ENCODE measurements around the gene PRKAG2. TPM values are rescaled to one million over a fixed set of nuclear protein-coding genes. Genes with fewer than 3 reads are reported as not detected.

Gene PRKAG2
- total RNA-seq, 1 donor from 2014 or later, result 14.2 TPM

DNA sequence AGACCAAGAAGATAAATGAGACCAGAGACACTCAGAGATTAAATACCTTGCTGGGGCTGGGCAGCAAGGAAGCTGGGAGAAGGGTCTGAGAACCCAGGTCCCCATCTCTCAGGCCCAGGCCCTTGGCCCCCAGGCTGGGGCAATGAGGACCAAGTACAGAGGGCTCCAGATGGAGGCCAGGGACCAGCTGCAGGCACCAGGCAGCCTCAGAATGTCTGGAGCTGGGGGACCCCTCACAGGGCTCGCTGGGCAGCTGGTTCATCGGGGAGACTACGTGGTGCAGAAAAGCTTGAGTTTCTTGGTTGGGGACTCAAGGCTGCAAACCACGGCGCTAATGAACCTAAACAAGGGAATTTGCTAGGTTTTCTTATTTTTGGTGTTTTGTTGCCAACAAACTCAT lies 75.6 kb downstream of the PRKAG2 start:
- DNase-seq, result no peak

DNA sequence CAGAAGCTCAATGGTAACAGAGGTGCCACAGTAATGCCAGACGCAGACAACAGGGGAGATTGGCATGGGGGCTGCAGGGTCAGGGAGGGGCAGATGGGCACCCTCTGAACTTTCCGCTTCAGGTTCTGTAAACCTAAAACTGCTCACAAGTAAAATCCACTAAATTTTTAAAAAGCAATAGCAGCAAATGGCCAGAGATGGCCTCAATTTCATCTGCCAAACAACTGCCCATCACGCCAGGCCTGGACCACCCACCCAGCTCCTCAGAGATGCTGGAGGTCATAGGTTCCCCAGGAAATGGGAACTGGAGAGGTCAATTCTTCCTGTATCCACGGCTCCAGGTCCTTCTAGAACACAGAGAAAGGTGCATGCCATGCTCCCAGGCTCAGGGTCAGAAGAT lies 76.1 kb downstream of the PRKAG2 start:
- DNase-seq, result no peak

DNA sequence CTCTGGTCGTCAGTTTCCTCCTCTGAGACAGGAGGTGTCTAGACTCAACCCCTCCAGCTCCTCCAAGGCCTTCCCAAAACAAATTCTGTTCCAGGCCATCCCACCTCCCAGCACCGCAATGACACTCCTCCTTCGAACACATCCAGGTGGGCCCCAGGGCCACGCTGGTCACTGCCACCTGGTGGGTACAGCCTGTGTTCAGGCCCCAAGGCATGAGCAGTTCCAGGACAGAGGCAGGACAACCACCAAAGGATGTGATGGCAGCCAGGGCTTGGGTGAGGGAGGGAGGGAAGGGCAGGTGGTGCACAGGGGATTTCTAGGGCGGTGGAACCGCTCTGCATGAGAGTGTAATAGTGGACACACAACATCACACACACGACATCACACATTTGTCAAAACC lies 76.5 kb downstream of the PRKAG2 start:
- no peak for DNase-seq

DNA sequence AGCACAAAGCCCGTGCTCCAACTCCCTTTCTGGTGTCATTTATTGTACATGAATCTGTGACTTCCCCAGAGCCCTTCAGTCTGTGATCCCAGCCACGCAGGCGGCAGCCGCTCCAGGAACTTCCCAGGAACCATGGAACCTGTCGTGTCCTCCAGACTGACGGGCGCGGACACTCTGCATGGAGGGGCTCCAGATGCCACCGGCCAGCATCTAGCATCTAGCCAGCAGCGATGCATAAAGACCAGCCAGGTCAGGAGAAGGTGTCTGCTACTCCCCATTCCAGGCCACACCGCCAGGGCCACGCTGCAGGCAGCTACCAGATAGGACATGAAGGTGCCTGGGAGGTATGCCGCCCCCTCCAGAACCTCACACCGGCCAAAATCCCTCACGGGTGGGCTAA lies 77.4 kb downstream of the PRKAG2 start:
- no peak for DNase-seq

DNA sequence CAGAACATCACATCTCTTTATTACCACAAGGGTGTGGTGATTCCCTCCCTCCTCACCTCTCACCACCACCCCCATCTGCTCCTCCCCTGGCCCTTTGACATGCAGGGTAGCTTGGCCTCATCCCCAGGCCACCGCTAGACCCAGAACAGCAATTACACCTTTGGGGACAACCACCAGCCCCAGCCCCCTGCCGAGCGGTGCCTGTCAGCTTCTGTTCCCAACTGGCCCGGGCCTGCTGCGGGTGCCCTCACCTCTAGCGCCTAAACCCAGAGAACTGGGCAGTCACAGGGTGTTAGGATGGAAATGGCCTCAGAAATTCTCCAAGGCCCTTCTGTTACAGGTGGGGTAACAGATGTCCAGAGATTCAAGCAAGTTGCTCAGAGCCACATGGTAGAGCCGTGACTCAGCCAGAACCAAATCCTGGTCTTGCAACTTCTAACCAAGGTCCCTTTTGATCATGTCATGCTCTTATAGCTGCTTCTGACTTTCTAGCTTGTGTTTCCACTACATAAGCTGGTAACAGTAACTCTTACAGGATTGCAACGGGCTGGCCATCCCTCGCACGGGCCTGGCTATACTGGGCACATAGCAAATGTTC lies 78.0 kb downstream of the PRKAG2 start:
- no peak for DNase-seq

DNA sequence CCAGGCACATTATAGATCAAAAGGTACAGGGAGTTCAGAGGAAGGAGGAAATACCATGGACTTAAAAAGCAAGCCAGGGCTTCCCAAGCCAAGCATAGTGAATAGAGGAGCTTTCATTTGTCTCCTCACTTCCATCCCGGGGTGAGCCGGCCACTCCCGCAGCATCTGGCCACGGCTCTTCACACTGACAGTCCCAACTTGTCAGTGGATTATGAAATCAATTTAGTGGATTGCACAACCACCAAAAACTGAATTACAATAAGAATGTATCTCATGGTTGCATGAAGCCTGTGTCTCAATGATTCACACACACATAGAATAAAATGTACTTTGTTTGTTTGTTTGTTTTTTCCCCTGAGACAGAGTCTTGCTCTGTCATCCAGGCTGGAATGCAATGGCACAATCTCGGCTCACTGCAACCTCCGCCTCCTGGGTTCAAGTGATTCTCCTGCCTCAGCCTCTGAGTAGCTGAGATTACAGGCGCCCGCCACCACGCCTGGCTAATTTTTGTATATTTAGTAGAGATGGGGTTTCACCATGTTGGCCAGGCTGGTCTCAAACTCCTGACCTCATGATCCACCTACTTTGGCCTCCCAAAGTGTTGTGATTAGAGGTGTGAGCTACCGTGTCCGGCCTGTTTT lies 79.1 kb downstream of the PRKAG2 start:
- DNase-seq, result peak; percentile 39

DNA sequence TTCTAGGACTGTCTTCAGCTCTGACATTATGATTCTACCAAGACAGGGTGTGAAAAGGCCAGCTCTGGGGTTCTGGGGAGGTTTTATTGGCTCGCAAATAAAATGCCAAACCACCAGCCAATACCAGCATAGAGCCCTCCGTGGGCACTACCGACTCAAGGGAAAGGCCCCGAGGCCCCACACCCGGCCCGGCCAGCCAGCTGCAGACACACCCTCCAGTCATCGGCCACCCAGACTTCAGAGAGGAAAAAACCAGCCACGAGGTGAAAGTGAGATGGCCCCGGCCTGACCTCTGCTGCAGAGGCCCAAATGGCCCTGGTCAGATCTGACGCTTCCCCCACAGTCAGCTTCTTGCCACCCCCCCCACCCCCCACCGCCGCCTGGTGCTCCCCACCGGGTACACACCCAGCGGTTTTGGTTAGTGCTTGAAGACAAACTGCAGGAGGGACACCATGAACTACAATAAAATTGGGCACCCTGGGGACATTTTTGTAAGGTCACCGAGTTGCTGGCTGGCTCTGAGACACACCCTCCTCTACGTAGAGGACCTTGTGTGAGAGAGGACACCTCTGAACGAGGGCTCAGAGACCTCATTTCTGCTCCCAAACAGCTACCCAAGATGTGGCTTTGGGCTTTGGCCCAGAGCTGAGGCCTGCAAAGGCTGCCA lies 79.9 kb downstream of the PRKAG2 start:
- DNase-seq, result no peak

DNA sequence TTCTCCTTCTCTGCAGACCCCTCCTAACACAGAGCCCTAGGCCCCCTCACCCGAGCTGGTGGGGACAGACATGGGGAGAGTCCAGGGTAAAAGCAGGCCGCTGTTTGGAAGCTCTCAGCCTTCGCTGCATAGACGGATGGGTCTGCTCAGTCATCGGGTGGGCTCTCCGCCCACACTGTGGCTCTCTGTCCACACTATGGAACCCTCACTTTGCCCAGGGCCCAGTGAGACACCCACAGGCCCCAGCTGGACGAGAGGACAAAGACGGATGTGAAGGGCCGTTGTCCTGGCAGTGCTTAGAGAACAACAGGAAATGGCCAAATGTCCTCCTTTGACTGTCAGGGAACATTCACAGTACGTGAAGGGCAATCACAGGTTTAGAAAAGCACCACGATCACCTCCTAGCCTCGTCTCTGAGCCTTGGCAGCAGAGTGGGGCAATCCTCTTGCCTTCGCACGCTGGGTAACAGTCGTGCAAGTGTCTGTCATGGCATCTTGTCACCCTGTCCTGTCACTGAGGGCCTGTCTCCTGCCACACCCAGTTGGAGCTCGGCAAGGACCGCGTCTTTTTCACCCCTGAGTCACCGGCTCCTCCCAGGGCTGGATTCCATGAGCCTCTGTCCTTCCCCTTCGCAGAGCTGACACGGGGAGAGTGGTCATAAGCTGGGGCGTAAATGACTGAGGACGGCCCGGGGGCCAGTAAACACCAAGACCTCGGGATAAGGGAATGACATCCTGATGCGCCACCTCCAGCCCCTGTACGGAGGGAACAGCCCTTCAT lies 80.6 kb downstream of the PRKAG2 start:
- DNase-seq, result no peak

DNA sequence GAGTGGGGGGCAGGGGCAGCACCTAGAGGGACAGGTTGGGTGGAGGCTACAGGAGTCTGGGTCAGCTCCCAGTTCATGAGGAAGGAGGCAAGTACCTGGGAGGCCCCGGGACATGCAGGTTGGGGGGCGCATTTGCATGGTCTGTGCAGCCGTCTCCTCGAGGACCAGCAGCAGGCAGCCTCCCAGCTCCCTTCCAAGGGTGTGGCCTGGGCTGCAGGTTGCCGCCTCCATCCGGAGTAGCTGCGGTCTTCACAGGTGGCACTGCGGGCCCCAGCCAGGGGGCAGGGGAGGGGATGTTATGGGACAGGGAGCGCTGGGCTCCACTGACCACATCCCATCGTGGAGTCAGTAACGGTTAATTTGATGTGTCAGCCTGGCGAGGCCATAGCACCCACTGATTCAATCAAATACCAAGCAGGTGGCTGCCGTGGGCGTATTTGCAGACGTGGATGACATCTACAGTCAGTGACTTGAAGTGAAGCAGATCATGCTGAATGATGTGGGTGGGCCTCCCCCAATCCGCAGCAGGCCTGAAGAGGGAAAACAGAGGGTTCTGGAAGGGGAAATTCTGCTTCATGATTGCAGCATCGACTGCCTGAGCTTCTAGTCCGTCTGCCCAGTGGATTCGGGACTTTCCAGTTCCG lies 81.6 kb downstream of the PRKAG2 start:
- DNase-seq, result no peak

DNA sequence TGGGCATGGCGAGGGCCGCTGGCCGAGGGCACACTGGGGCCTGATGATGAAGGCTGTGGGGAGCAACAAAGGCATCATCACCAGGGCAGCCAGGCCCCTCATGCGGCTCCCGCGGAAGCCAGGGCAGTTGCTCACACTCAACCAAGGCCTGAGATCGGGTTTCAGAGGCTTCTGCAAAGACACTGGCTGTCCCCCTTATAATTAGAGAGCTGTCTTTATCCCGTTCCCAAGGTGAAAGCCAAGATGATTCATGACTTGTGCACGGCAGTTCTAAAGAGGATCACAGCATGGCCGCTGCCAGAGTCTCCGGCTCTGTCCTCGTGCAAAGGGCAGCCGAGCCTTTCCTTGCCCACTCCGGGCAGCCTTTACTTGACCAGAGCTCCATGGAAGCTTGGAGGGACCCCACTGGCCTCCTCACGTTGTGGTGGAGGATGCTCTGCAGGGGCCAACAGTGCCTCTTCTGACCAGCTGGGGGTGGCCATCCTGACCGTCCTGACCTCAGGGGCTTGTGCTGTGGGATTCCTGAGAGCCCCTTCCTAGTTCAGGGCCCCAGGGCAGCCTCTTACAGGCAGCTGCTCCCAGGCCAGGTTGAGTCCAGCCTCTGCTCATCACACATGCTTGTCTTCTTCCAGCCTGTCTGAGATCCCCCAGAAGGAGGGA lies 82.3 kb downstream of the PRKAG2 start:
- peak; percentile 71 for DNase-seq

DNA sequence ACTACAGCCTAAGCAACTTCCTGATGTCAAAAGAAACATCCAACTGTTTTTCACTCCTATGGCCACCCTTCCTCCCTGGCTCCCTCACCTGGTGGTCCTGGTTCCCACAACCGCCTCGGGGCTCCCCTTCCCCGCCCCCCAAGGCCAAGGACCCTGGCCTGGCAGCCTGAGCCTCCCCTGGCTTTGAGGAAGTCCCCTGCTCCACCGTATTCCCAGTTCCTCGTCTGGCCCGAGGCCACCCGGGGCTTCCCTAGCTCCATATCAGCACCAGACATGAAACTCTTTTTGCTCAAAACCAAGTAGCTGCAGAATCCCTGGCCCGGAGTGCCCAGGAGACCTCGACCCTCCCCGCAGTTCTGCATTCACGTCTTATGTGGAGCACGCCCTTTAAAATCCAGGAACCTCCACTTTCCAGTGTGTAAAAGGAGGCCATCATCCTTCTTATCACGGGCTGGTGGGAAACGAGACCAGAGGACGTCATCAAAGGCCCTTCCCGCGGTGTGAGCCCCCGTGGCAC lies 82.9 kb downstream of the PRKAG2 start:
- DNase-seq, result no peak

DNA sequence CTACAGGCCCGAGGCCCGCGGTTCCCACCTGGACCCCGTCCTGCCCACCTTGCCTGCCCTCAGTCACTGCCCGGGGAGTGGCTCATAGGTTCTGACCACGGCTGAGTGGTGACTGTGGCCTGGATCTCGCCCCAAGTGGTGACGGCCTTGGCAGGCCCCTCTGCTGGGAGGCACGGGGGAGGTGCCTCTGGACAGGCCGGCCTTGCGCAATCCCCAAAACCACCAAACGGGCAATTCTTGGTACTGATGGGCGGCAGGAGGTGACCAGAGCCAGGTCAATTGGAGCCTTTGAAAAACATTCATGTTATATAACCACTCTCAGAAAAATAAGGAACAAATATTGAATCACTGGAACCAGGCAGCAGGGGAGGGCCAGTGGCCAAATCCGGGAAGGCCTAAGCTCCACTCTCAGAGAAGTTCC lies 83.4 kb downstream of the PRKAG2 start:
- DNase-seq, result no peak

DNA sequence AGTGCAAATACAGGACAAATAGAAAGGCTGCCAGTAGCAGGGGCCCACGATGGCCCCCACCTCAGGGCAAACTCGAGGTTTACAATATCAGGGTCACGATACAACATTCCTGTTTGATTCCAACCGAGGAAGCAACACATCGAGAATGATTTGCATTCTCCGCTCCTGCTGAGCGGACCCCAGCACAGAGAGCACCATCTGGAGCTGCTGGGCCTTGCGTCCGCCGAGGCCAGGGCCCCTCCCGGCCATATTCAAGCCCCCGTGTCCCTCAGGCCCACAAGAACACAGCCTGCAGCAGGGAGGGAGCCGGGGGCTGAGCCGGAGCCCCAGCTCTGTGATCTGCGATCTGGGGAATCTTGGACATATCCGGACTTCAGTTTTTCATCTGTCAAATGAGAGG lies 84.3 kb downstream of the PRKAG2 start:
- DNase-seq, result no peak

DNA sequence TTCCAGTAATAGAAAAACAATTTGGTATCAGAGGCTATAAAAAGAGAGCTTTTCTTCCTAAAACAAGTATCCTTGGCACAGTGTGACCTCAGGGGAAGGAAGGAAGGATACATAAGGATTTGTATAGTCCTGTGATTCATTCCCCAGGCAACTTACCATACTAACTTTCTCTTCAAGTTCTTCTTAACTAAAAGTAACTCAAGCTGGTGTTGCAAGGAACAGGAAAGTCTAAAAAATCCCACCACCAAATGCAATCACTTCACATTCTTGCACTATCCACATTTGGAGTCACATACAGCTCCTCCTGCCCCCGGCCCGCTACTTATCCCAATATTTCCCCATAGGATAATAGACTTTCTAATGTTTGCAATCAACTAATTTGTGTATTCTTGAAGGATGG lies 84.8 kb downstream of the PRKAG2 start:
- no peak for DNase-seq

DNA sequence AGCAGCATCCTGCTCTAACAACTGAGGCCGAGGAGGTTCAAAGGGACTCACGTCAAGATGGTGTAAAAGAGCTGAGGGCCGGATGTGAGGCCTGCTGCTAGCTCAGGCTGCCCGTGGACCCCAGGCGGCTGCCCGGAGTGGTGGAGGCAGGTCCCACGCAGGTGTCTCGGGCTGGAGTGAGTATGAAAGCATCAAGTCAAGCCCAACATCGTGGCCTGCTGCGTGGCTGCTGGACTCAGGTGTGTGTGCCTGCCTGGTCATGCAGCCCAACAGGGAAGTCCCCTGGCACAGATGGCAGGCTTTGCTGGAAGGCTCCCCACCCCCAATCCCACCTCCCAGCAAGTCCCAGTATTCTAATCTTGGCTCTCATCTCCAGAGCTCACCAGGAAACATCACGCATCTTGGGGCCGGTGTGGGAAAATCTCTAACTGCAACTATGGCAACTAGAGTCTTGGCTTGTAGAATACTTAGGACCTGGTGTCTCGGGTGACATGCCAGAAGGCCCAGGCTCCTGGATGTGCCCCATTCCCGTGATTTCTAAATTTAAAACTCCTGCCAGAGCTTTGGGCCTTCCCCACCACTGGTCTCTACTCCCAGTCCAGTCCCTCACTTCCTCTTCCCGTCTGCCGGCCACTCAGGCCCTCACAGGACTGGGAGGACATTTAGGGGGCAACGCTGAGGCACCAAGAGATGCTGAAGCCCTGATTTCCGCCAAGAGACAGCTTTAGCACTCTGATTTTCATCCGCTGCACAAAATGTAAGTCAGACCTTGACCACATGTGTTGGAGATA lies 85.9 kb downstream of the PRKAG2 start:
- DNase-seq, result no peak

DNA sequence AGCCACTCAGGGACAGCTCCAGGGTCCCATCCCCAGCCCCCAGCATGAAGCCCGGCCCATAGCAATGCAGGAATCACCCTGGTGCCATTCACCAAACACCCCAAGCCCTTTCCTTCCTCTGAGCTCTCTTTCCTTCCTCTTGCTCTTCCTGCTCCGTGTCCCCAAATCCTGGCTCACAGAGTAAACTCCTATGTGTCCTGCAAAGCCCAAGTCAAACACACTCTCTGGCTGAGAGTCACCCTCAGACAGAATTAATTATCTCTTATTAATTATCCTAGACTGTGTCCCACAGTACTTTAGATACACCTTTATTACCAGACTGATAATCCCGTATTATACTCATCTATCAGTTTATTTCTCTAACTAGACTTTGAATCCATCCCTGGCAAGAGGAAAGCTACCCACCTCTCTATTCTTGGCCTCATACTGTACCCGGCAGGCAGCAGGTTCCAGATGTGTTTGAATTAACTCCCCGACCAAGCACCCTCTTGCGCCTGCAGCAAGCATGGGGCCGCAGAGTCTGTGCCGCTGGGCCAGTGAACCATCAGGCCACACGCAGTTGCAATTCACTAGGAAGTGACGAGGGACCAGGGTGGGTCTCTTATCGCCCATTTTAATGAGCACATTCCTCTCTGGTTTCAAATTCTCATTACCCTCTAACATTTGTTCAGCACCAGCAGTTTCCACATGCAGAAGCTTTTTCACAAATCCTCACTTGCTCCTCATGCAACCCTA lies 86.7 kb downstream of the PRKAG2 start:
- DNase-seq, result no peak

DNA sequence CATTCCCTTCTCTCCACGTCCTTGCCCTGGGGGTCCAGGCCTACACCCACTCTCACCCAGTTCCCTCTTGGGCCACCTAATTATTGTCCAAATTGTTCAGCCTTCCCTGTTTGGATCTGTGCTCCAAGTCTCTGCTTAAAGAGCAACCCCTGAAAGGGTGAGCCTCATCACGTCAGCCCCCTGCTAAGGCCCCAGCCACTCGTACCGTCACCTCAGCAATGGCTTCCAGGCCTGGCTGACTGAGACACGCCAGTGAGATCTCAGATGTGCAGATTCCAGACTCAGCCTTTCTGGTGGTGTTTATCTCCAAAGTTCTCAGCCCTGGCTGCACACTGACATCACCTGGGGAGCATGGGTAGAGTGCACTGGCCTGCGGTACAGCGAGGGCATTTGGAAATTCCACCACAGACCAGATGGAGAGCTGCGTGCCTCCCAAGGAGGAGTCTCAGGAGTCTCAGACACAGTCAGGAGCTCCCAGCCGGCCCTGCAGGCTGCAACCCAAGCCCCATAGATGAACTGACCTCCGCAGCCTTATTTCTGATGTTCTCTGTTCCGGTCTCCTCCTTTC lies 87.5 kb downstream of the PRKAG2 start:
- DNase-seq, result no peak

DNA sequence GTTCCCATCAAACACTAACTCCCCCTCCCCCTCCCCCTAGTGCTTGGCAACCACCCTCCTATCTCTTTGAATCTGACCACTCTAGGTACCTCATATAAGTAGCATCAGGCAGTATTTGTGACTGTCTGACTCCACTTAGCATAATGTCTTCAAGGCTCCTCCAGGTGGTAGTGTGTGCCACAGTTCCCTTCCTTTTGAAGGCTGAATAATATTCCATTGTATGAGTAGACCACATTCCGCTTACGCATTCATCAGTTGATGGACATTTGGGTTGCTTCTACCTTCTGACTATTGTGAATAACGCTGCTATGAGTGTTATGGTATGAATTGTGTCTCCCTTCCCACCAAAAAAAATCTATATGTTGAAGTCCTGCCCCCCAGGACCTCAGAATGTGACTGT lies 89.6 kb downstream of the PRKAG2 start:
- DNase-seq, result no peak

DNA sequence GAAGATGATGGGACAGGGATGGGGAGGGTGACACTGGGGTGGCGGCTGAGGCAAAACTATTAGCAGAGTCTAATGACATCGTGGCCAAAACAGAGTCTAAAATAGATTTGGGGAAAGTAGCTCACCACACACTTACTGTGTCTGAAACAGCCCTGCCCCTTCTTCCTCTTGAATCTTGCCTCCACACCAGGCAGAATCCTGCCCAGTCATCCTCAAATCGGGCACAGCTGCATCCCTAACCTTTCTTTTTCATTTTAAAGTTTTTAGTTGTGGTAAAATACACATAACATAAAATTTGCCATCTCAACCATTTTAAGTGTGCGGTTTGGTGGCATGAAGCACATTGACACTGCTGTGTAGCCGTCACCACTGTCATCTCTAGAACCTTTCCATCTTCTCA lies 90.0 kb downstream of the PRKAG2 start:
- no peak for DNase-seq

DNA sequence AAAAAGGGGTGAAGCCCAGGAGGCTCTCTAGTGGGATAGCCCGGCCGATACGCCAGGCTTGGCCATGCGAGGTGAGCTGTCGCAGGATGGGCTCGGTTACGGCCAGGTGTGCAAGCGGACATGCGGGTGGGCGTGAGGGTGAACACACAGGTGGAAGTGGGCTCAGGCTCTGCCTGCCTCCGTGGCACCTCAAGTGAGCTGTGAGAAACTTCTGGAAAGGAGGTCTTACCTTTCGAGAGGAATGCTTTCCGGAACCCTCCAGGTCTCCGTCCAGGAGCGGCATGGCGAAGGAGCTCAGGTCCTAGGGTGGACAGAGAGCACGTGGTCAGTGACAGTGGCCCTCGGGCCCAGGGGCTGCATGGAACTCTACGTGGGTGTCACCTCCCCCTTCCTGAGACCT lies 90.7 kb downstream of the PRKAG2 start:
- DNase-seq, result no peak
